ENCODE data around the gene METTL2A.
"Not testable (repeated sequence)": the region's sequence is repeated elsewhere in the genome, so short reads cannot be mapped to it uniquely, and the experiment has no call there.

Gene METTL2A

GRCh38 chr17:62456016-62456415, 32.3 kb downstream of the METTL2A start:
- no peak for TF ChIP-seq CTCF (IDR thresholded peaks at IDR 0.05; ENCODE audit: insufficient read depth, low read length, poor library complexity, severe bottlenecking)
- no peaks in the 10 kb centered on the region for H3K27me3 ChIP-seq (replicated peaks; ENCODE audit: control insufficient read depth, insufficient read depth, low read length)
- H3K36me3 ChIP-seq (ENCODE audit: control insufficient read depth, insufficient read depth, low read length), result no peaks in the 10 kb centered on the region
- no peak overlapping the region for H3K4me3 ChIP-seq (replicated peaks; ENCODE audit: low read depth, low read length)
- no peak for DNase-seq (ENCODE audit: extremely low read depth, insufficient read length)

- DNase-seq (ENCODE audit: extremely low read depth, insufficient read length); H3K36me3 ChIP-seq (ENCODE audit: control insufficient read depth, insufficient read depth, low read length); H3K27me3 ChIP-seq (replicated peaks; ENCODE audit: control insufficient read depth, insufficient read depth, low read length): not testable (repeated sequence)
- H3K4me3 ChIP-seq (replicated peaks; ENCODE audit: low read depth, low read length), result peak overlapping the region; percentile 55
These were observed 34.8 kb downstream of the METTL2A start for GRCh38 chr17:62458483-62458882.

GRCh38 chr17:62464422-62464821, 40.7 kb downstream of the METTL2A start:
- not testable (repeated sequence) for DNase-seq (ENCODE audit: extremely low read depth, insufficient read length); H3K36me3 ChIP-seq (ENCODE audit: control insufficient read depth, insufficient read depth, low read length); H3K4me3 ChIP-seq (replicated peaks; ENCODE audit: low read depth, low read length); H3K27me3 ChIP-seq (replicated peaks; ENCODE audit: control insufficient read depth, insufficient read depth, low read length)

- DNase-seq (ENCODE audit: extremely low read depth, insufficient read length); H3K4me3 ChIP-seq (replicated peaks; ENCODE audit: low read depth, low read length); H3K27me3 ChIP-seq (replicated peaks; ENCODE audit: control insufficient read depth, insufficient read depth, low read length); H3K36me3 ChIP-seq (ENCODE audit: control insufficient read depth, insufficient read depth, low read length): not testable (repeated sequence)
These were observed 41.6 kb downstream of the METTL2A start for GRCh38 chr17:62465271-62465670.

GRCh38 chr17:62470666-62471379, 47.1 kb downstream of the METTL2A start:
- not testable (repeated sequence) for H3K27me3 ChIP-seq (replicated peaks; ENCODE audit: control insufficient read depth, insufficient read depth, low read length); H3K4me3 ChIP-seq (replicated peaks; ENCODE audit: low read depth, low read length); H3K36me3 ChIP-seq (ENCODE audit: control insufficient read depth, insufficient read depth, low read length)
- DNase-seq (ENCODE audit: extremely low read depth, insufficient read length), result peak; percentile 26

- H3K4me3 ChIP-seq (replicated peaks; ENCODE audit: low read depth, low read length); H3K27me3 ChIP-seq (replicated peaks; ENCODE audit: control insufficient read depth, insufficient read depth, low read length); H3K36me3 ChIP-seq (ENCODE audit: control insufficient read depth, insufficient read depth, low read length); DNase-seq (ENCODE audit: extremely low read depth, insufficient read length): not testable (repeated sequence)
These were observed 47.7 kb downstream of the METTL2A start for GRCh38 chr17:62471380-62471880.

GRCh38 chr17:62473030-62473982, 49.6 kb downstream of the METTL2A start:
- H3K27me3 ChIP-seq (replicated peaks; ENCODE audit: control insufficient read depth, insufficient read depth, low read length); H3K4me3 ChIP-seq (replicated peaks; ENCODE audit: low read depth, low read length); H3K36me3 ChIP-seq (ENCODE audit: control insufficient read depth, insufficient read depth, low read length): not testable (repeated sequence)
- peak; percentile 19 for DNase-seq (ENCODE audit: extremely low read depth, insufficient read length)

- not testable (repeated sequence) for H3K27me3 ChIP-seq (replicated peaks; ENCODE audit: control insufficient read depth, insufficient read depth, low read length); DNase-seq (ENCODE audit: extremely low read depth, insufficient read length); H3K36me3 ChIP-seq (ENCODE audit: control insufficient read depth, insufficient read depth, low read length)
- H3K4me3 ChIP-seq (replicated peaks; ENCODE audit: low read depth, low read length), result peak overlapping the region; percentile 70
These were observed 53.4 kb downstream of the METTL2A start for GRCh38 chr17:62477111-62477510.

- H3K4me3 ChIP-seq (replicated peaks; ENCODE audit: low read depth, low read length), result peak overlapping the region; percentile 70
- DNase-seq (ENCODE audit: extremely low read depth, insufficient read length), result peak; percentile 40
- not testable (repeated sequence) for H3K27me3 ChIP-seq (replicated peaks; ENCODE audit: control insufficient read depth, insufficient read depth, low read length); H3K36me3 ChIP-seq (ENCODE audit: control insufficient read depth, insufficient read depth, low read length)
These were observed 54.2 kb downstream of the METTL2A start for GRCh38 chr17:62477718-62478408.

Data from GM06990 (cell line).